Esophagus muscularis mucosa (tissue), 4 donors: Measurements from ENCODE around the gene KRT9.

Experiments used
- EP300 ChIP-seq: sonication (generic); formaldehyde crosslinking; IDR thresholded peaks from one replicate; pipeline ENCODE4 v1.6.1; 2017; ENCODE audit warnings: antibody characterized with exemption
- POLR2A ChIP-seq: fragments of 450-650 bp; IDR thresholded peaks from one replicate; pipeline ENCODE4 v1.6.1; 2017; ENCODE audit warnings: antibody characterized with exemption, moderate library complexity, mild to moderate bottlenecking, low read depth
- POLR2AphosphoS5 ChIP-seq, 2 donors: sonication (generic); formaldehyde crosslinking; IDR thresholded peaks; one replicate each; pipeline ENCODE4 v1.6.1; 2017; ENCODE audit warnings: antibody characterized with exemption in 2 of 2
- TF ChIP-seq, protein P1 (sequence below), 3 experiments: fragments of 200-600 bp in 2 of 3; fragments of 450-650 bp in 1 of 3; sonication (generic) in 2 of 3; IDR thresholded peaks; one replicate each; pipeline ENCODE4 v1.5.1; 2017 to 2019; ENCODE audit warnings: antibody characterized with exemption in 3 of 3, mild to moderate bottlenecking in 2 of 3, moderate library complexity in 1 of 3

DNA sequence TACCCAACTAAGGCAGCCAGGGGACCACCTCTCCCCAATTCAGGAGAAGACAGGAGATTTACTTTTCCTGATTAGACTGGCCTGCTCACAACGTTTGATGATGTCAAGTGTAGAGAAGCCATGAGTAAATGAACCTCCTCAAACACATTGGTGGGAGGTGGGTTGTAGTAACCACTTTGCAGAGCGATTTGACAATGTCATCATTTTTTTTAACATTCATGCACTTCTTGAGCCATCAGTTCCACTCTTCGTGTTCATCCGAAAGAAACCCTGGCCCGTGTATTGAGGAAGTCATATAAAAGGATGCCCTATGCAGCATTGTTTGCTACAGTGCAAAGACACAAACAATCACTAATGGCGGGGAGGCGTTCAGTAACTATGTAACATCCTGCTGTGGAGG lies 38.2 kb downstream of the KRT9 start:
- no peak for TF ChIP-seq POLR2A
- TF ChIP-seq, protein P1, sequence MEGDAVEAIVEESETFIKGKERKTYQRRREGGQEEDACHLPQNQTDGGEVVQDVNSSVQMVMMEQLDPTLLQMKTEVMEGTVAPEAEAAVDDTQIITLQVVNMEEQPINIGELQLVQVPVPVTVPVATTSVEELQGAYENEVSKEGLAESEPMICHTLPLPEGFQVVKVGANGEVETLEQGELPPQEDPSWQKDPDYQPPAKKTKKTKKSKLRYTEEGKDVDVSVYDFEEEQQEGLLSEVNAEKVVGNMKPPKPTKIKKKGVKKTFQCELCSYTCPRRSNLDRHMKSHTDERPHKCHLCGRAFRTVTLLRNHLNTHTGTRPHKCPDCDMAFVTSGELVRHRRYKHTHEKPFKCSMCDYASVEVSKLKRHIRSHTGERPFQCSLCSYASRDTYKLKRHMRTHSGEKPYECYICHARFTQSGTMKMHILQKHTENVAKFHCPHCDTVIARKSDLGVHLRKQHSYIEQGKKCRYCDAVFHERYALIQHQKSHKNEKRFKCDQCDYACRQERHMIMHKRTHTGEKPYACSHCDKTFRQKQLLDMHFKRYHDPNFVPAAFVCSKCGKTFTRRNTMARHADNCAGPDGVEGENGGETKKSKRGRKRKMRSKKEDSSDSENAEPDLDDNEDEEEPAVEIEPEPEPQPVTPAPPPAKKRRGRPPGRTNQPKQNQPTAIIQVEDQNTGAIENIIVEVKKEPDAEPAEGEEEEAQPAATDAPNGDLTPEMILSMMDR (IDR thresholded peaks at IDR 0.05): no peak
- TF ChIP-seq POLR2AphosphoS5 (IDR thresholded peaks at IDR 0.05): no peak
- no peak for TF ChIP-seq EP300
